ENCODE measurements around the gene KRTDAP. TPM values are rescaled to one million over a fixed set of nuclear protein-coding genes. Genes with fewer than 3 reads are reported as not detected.

The KRTDAP gene
- total and polyA plus RNA-seq, 9 donors: 0.54 to 1.6 (median 0.75) TPM; not detected in 4

GRCh38 chr19:35488677-35489076 lies 1.6 kb downstream of the KRTDAP start:
- intact Hi-C loops (cut with DNase I): no loop called here
- H3K36me3 ChIP-seq: no peaks in the 10 kb centered on the region
- no peak for DNase-seq
- H3K4me3 ChIP-seq: no peak overlapping the region
- H3K9me3 ChIP-seq: no peaks in the 10 kb centered on the region
- H3K27me3 ChIP-seq: no peaks in the 10 kb centered on the region
- WGBS, 3 donors: 87 to 92% (median 88%) methylated on average over 16 of the region's 16 CpGs
- H3K4me1 ChIP-seq (ENCODE audit: insufficient read depth): peaks cover 3% of the 10 kb centered on the region
- no peak for TF ChIP-seq POLR2A (IDR thresholded peaks at IDR 0.05)
- TF ChIP-seq EP300 (IDR thresholded peaks at IDR 0.05): no peak
- no peak for TF ChIP-seq CTCF (IDR thresholded peaks at IDR 0.05)
- no peak overlapping the region for H3K27ac ChIP-seq

- intact Hi-C loops (cut with DNase I): no loop called here
- H3K27me3 ChIP-seq: no peaks in the 10 kb centered on the region
- H3K9me3 ChIP-seq: no peaks in the 10 kb centered on the region
- DNase-seq: no peak
- no peak overlapping the region for H3K27ac ChIP-seq
- 89 to 94% (median 91%) methylated on average over 10 of the region's 10 CpGs for WGBS, 3 donors
- no peak for TF ChIP-seq EP300 (IDR thresholded peaks at IDR 0.05)
- TF ChIP-seq CTCF (IDR thresholded peaks at IDR 0.05): no peak
- no peak for TF ChIP-seq POLR2A (IDR thresholded peaks at IDR 0.05)
- H3K4me3 ChIP-seq: no peak overlapping the region
- H3K4me1 ChIP-seq (ENCODE audit: insufficient read depth): peaks cover 3% of the 10 kb centered on the region
- H3K36me3 ChIP-seq: no peaks in the 10 kb centered on the region
Measured at GRCh38 chr19:35487656-35488182, 2.5 kb downstream of the KRTDAP start.

- 43 to 57% (median 56%) methylated on average over 3 of the region's 3 CpGs for WGBS, 3 donors
Measured at GRCh38 chr19:35486268-35486708, 4.0 kb downstream of the KRTDAP start.

GRCh38 chr19:35484252-35485036 lies 5.8 kb downstream of the KRTDAP start:
- Histone ChIP-seq H3K9me3 (no peaks in the 10 kb centered on the region), H3K4me1 (ENCODE audit: insufficient read depth) (peaks cover 3% of the 10 kb centered on the region), H3K4me3 (no peak overlapping the region), H3K27ac (no peak overlapping the region), H3K36me3 (no peaks in the 10 kb centered on the region), H3K27me3 (no peaks in the 10 kb centered on the region)
- no peak for TF ChIP-seq POLR2A (IDR thresholded peaks at IDR 0.05)
- no peak for TF ChIP-seq CTCF (IDR thresholded peaks at IDR 0.05)
- TF ChIP-seq EP300 (IDR thresholded peaks at IDR 0.05): no peak
- 69 to 82% (median 79%) methylated on average over 7 of the region's 7 CpGs for WGBS, 3 donors
- intact Hi-C loops (cut with DNase I): no loop called here
- no peak for DNase-seq

More at GRCh38 chr19:35486268-35486708, 4.0 kb downstream of the KRTDAP start:
- no peak for DNase-seq
- Histone ChIP-seq H3K4me3 (no peak overlapping the region), H3K36me3 (no peaks in the 10 kb centered on the region), H3K27me3 (no peaks in the 10 kb centered on the region), H3K9me3 (no peaks in the 10 kb centered on the region), H3K27ac (no peak overlapping the region), H3K4me1 (ENCODE audit: insufficient read depth) (peaks cover 3% of the 10 kb centered on the region)
- intact Hi-C loops (cut with DNase I): no loop called here
- TF ChIP-seq POLR2A (IDR thresholded peaks at IDR 0.05) (no peak), CTCF (IDR thresholded peaks at IDR 0.05) (no peak), EP300 (IDR thresholded peaks at IDR 0.05) (no peak)
